Left ventricle myocardium superior (tissue), 1 donor: ENCODE measurements around the gene DEXI. TPM values are rescaled to one million over a fixed set of nuclear protein-coding genes. Genes with fewer than 3 reads are reported as not detected.
"Not testable (repeated sequence)": the region's sequence is repeated elsewhere in the genome, so short reads cannot be mapped to it uniquely, and the experiment has no call there.

Source experiments
- ATAC-seq: fragments of 200-7000 bp; cut with Tn5 transposase; one replicate; pipeline ENCODE4 v1.9.1; 2020; ENCODE audit warnings: mild to moderate bottlenecking, moderate library complexity
- DNase-seq: peaks from one replicate; pipeline ENCODE4 v3.0.0-alpha.2; 2020
- intact Hi-C: fragments of 100-400 bp; cut with micrococcal nuclease; formaldehyde crosslinking; loops from one replicate; pipeline ENCODE4 v1.11.0; 2022
- total RNA-seq: library from RNA; stranded (reverse); fragmentation: NEBNext Ultra II Directional; extraction: Animal tissue kit (Norgen Biotek cat#: 25700); gene quantifications from one replicate; pipeline ENCODE4 v1.2.1, GENCODE V29; 2021
- donor health status: DM: no; HTN: yes; CAD: no; lungs with severe emphysema.

Gene DEXI
- total RNA-seq, 1 donor from 2014 or later: 124 TPM

DNA sequence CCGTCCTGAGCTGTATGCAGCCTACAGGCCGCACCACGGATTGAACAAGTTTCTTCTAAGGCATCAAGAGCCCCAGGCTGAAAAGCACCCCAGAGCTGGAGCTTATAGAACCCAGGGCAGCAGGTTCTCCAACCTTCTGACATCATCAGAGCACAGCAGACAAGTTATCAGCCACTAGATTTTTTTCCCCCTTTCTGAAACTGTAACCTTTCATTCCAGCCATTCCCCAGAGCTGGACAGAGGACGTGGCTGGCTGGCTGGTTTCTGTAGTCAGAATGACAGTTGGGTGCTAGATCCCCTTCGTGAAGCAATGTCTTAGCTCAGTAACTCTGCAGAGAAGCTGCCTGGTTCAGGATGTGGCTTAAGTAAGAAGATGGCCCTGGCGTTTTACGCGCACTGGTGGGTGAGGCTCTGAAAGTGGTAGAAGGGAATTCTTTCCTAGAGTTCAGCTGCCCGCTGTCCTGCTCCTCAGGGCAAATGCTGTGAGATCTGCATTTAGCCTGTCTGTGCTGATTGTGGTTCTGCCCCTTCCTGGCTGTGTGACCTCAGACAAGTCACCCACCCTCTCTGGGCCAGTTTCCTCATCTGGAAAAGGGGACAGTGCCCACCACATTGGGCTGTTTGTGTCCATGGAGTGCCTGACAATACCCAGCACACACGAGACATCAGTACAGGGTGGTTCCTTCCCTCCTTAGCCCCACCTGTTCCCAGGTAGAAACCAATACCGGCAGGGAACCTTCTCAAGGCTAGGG is 9.1 kb downstream of the DEXI start:
- DNase-seq (no peak), ATAC-seq (no peak)
- intact Hi-C loops: no loop called here

DNA sequence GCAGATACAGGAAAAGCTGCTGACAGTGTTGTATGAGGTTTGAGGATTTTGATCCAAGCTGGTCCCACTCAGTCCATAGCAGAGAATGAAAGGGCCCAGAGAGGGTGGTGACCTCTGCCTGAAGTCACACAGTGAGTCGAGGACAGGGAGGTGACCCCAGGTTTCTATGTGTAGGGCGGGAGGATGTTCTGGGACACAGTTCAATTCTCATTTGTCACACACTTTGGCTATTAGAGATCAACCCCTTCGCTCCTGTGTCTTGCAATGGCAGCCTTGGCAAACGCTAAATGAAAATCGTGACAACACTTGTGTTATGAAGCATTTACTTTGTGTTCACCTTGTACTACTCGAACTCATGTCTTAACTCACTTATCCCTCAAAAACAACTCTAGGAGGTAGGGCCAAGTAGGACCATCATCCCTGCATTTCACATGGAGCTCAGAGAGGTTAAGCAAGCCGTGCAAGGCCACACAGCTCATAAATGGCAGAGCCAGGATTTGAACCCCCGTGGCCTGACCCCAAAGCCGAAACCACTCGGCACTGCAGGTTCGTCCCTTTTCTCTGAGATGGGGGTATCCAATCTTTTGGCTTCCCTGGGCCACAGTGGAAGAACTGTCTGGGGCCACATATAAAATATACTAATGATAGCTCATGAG is 10.2 kb downstream of the DEXI start:
- DNase-seq (no peak), ATAC-seq (no peak)
- intact Hi-C loops: no loop called here

DNA sequence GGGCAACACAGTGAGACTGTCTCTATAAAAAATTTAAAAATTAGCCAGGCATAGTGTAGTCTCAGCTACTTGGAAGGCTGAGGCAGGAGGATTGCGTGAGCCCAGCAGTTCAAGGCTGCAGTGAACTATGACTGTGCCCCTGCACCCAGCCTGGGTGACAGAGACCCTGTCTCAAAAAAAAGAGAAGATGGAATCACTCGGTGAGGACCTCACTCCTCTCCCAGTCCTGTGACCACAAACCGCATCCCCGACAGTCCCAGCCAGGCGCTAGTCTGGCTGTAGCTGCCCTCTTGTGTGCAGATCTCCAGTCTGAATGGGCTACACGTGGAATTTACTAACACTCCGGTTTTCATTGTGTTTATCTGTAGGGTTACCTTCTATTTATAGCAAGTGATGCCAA is 11.1 kb downstream of the DEXI start:
- intact Hi-C loops: no loop called here
- DNase-seq (no peak), ATAC-seq (no peak)

DNA sequence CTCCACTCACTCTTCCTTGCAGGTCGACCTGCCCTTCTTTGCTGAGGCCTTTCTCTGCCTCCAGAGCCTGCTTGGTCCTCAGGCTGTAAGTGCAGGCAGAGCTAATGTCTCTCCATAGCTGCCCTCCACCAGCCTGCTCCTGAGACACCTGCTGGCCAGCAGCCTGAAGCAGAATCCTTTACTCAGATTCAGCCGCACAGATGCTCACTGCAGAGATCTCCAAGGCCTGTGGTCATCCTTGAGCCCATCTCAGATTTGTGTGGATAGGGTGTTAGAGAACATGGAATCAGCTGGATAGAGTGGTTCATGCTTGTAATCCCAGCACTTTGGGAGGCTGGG is 11.5 kb downstream of the DEXI start:
- ATAC-seq (no peak), DNase-seq (no peak)
- intact Hi-C loops: no loop called here

DNA sequence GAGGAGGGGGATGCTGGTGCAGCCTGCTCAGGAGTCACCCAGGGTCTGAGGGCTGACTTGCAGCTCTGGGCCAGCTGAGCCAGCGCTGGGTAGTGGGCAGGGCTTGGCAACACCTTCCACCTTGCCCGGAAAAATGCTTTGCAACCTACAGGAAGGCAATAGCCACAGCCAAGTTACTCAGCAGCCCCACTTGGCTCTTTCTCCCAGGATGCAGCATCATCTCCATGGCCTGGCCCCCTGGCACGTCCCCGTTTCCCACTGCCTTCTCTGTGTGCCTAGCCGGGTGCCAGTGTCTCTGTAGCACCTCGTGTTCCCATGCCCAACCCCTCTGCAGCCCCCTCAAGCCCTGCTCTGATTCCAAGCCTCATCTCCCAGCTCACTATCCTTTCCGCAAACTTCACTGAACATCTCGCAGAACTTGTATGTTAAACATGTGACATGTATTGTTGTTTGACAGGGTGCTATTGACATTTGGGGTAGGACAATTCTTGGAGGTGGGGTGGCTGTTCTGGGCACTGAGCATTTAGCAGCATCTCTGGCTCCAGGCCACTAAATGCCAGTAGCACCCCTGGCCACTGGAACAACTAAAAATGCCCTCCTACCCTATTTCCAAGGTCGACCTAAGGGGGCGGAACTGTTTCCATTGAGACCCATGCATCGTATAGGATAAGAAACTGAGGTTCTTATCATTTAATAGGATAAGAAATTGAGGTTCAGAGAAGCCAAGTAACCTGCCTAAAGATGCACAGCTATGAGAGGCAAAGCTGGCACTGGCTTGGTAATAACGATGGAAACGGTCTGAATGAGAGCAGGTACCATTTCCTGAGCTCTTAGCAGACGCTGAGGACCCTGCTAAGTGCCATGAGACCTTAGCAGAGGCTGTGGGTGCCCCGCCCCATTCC is 12.2 kb downstream of the DEXI start:
- no peak for DNase-seq
- peak; percentile 33 for ATAC-seq
- intact Hi-C loops: loop anchor here (10.0 kb wide), 1 partner anchor 105 kb away; no protein-coding TSS in a partner anchor

DNA sequence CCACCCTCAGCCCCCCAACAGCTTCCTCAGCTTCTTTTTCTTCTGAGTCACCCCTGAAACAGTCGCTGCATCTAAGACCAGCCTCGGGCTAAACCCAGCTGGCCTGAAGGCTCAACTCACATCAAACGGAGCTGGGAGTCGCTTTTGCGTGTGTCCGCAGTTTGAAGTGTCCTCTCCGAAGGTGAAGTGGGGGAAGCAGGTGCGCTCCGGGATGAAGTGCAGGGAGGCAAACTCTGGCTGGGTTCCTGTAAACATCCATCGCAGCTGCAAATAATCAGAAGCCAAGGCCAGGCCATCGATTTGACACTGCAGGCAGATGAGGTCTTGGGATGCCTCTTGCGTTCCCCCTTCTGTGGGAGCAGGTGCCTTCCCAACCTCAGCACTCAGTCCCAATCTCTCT is 13.2 kb downstream of the DEXI start:
- not testable (repeated sequence) for DNase-seq, ATAC-seq
- intact Hi-C loops: loop anchor here (10.0 kb wide), 1 partner anchor 104 kb away; no protein-coding TSS in a partner anchor

DNA sequence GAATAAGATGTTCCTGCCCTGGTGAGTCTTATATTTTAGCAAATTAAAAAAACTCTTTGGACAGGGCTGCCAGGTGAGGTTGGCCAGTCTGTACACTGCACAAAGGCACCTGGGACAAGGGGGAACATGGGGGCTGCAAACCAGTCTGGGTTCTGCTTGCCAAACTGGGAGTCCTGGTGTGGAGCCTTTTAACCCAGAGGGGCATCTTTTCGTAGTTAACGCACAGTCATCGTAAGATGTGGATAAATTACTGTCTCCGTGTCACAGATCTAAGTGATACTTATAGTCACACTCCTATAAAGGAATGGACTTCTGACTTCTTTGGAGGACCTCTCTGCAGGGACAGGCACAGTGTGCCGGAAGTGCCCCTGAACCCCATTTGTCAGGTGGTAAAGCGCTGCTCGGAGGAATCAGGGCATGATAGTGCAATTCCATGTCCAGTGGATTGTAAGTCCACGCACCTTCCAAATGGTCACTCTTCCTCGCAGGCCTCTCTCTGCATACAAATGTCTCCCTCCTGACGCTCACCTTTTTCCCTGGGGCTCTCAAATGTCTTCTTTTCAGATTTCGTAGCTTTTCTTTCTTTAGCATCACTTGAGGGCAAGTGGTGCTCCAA is 14.7 kb downstream of the DEXI start:
- ATAC-seq (no peak), DNase-seq (no peak)
- intact Hi-C loops: loop anchor here (10.0 kb wide), 1 partner anchor 103 kb away; no protein-coding TSS in a partner anchor

DNA sequence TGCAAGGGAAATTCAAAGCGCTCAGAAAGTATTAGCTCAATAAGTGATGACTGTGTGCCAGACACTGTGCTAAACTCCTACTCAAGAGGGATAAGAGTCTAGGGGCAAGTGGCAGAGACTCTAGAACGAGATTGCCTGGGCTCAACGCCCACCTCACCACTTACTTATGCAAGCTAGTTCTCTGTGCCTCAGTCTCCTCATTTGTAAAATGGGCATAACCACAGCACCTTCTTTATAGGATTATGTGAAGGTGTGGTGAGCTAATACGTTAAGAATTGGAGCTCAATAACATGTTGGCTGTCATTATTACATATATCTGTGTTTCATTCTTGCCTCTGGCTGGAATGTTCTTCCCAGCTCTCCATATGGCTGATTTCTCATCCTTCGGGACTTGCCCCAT is 15.4 kb downstream of the DEXI start:
- ATAC-seq: no peak
- no peak for DNase-seq
- intact Hi-C loops: loop anchor here (10.0 kb wide), 1 partner anchor 102 kb away; no protein-coding TSS in a partner anchor

DNA sequence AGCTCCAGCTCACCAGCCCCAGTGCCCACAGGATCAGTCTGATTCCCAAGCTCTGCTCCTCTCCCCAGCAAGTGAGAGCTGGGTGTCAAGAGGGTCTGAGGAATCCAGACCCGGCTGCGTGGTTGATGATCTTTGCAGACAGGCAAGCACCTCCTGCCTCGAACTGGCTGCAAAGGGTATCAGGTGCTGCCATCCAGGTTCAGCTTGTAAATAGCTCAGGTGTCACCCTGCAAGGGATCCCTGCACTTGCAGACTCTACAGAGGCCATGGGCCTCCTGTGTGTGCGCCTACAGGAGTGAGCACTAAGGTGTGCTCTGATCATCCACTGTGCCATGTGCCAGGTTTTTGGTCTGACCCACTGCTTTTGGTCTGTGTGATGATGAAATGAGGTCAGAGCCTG is 16.2 kb downstream of the DEXI start:
- intact Hi-C loops: loop anchor here (10.0 kb wide), 1 partner anchor 101 kb away; no protein-coding TSS in a partner anchor
- ATAC-seq (no peak), DNase-seq (no peak)

DNA sequence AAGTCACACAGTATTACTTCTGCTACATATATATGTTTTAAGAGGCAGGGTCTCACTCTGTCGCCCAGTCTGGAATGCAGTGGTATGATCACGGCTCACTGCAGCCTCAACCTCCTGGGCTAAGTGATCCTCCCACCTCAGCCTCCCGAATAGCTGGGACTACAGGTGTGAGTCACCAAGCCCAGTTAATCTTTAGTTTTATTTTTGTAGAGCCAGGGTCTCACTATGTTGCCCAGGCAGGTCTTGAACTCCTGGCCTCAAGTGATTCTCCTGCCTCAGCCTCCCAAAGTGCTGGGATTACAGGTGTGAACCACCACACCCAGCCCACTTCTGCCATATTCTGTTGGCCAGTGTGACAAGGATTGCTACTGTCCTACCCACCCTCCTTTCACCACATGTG is 17.0 kb downstream of the DEXI start:
- not testable (repeated sequence) for DNase-seq, ATAC-seq
- intact Hi-C loops: loop anchor here (10.0 kb wide), 1 partner anchor 100 kb away; no protein-coding TSS in a partner anchor

DNA sequence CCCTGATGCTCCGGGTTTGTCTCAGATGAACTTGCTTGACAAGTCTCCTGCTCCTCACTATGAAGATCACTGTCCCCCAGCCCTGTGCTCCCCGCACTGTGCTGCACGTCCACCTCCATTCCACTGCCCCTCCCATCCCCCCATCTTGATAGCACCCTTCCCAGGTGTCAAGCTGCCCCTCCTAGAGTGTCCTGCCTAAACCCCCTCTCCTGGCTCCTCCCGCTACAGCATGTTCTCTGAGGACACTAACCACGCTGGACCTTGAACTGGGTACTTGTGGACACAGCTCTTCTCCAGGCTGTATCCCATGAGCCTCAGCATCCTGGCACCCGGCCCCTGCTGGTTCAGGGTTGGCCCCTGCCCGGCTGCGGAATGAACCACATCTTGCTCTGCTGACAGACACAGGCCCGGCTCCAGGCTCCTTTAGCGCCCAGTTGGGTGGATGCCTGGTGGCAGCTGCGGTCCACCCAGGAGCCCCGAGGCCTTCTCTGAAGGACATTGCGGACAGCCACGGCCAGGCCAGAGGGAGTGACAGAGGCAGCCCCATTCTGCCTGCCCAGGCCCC is 18.5 kb downstream of the DEXI start:
- peak; percentile 79 for ATAC-seq

DNA sequence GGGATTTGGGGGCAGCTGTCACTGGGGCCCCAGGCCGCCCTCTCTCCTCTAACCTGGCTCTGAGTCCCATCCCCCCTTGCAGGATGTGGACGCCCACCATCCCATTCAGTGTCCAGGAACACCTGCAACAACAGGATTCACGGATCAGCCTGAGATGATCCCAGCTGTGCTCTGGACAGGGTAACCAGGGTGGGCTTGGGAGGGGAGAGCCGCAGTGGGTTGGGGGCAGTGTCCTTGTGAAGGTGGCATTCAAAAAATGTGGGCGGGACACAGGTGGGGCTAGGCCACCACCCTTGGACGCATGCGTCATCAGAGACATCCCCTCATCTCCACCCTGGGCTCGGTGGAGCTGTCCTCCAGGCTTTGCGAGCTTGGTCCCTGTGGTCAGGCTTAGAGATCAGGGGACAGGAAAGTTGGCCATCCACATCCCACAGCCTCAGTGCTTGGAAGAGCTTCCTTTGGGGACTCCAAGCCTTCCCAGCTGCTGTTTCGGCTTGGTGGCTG is 19.1 kb downstream of the DEXI start:
- ATAC-seq (no peak), DNase-seq (no peak)
- intact Hi-C loops: loop anchor here (10.0 kb wide), 1 partner anchor 98 kb away; no protein-coding TSS in a partner anchor

More for the DNA sequence above, 18.5 kb downstream of the DEXI start:
- intact Hi-C loops: loop anchor here (10.0 kb wide), 1 partner anchor 99 kb away; no protein-coding TSS in a partner anchor
- DNase-seq: peak; percentile 91

DNA sequence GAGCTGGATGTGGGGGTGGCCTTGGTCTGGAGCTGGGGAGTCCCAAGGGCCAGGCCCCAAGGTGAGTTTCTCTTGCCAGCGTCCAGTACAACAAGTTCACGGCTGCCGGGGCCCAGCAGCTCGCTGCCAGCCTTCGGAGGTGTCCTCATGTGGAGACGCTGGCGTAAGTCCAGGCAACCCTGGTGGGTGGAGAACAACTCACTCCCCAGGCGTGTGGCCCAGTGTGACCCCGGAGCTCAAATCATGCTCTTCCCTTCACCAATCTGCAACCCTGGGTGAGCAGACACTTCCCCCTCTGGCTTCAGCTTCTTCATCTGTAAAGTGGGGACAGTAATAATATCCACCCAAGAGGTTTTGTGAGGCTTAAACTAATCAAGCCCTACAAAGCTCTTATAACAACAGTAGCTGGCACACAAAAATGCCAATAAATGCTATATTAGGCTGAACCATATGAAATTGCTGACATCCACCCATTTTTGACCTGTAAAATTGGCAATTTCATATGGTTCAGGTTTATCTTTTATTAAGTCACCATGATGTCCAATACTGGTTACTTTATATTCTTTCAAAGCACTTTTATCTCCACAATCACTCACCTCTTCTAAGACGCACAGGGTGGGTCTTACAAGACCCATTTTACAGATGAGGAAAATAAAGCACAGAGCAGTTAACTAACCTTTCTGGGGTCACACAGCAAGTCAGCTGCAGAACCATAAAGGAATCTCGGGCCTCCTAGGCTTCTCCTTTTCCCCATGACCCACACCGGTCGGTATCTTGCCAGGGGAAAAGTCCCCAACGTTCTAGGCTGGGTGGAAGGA is 19.7 kb downstream of the DEXI start:
- intact Hi-C loops: loop anchor here (10.0 kb wide), 1 partner anchor 98 kb away; no protein-coding TSS in a partner anchor
- DNase-seq: peak; percentile 91
- peak; percentile 67 for ATAC-seq

DNA sequence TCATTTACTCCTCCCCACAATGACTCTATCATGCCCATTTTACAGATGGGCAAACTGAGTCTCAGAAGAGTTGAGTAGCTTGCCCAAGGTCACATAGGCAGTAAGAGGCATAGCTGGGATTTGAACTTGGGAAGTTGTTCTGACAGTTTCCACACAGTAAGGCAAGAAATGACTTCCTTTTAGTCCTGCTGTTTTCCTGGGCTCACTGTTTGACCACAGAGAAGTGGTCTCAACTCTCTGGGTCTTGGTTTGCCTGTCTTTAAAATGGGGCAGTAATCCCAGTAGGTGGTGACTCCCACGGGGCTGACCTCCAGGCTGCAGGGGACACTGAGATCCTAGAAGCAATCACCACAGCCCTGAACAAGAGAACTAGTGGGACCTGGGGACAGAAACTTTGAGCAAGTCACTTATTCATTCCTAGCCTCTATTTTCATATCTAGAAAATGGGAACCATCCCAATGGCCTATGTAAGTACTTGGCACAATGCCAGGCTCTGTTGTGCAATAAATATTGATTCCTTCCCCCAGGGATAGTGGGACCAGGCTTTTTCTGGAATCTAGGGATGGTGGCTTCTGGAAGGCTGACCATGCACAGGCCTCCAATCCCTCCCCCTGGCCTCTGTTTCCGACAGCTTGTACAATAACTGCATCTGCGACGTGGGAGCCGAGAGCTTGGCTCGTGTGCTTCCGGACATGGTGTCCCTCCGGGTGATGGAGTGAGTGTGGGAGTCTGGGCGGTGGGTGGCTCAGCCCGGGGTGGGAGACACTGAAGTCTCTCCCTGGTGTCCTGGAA is 20.5 kb downstream of the DEXI start:
- ATAC-seq: peak; percentile 36
- DNase-seq: no peak
- intact Hi-C loops: loop anchor here (10.0 kb wide), 1 partner anchor 97 kb away; no protein-coding TSS in a partner anchor

DNA sequence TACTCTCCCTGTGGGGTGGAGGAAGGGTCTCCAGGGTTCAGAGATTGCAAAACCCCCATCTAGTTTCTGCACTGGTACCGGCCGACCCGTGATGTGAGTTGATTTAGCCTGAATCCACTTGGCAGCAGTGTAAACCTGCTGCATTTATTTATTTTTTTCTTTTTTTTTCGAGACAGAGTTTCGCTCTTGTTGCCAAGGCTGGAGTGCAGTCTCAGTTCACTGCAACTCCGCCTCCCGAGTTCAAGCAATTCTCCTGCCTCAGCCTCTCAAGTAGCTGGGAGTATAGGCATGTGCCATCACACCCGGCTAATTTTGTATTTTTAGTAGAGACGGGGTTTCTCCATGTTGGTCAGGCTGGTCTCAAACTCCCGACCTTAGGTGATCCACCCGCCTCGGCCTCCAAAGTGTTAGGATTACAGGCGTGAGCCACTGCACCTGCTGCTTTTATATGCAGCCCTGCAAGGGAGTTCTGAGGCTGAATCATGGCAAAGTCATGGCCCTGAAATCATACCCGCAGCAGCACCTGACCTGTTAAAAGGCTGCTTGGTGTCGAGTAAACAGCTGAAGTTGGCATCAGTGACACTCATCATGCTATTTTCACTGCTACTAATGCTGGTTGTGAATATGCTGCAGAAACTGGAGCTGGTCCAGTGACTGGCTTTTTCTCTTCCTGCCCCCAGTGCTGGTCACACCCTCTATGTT is 21.4 kb downstream of the DEXI start:
- intact Hi-C loops: loop anchor here (10.0 kb wide), 1 partner anchor 96 kb away; no protein-coding TSS in a partner anchor
- DNase-seq (no peak), ATAC-seq (peak; percentile 9)

DNA sequence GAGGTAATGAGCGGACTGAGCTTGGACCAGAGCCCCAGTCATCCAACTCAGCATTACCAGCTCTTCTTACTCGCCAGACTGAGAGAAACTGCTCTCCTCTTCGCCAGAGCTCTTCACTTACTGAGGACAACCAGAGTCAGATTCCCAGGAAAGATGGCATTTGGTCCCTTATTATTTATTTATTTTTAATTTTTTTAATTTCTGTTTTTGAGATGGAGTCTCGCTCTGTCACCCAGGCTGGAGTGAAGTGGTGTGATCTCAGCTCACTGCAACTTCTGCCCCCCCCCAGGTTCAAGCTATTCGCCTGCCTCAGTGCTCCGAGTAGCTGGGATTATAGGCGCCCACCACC is 23.3 kb downstream of the DEXI start:
- intact Hi-C loops: loop anchor here (10.0 kb wide), 1 partner anchor 174 kb away; the partner anchor contains the start of gene NUBP1
- ATAC-seq: no peak
- no peak for DNase-seq
